ENCODE measurements around the gene CMIP.

The CMIP gene

GRCh38 chr16:81607805-81608522 is 163.4 kb downstream of the CMIP start:
- Histone ChIP-seq H3K27ac (no peak overlapping the region), H3K4me3 (ENCODE audit: low read depth, low read length) (no peak overlapping the region), H3K4me2 (ENCODE audit: low read length) (no peak overlapping the region), H2AFZ (no peak overlapping the region), H3K9me3 (ENCODE audit: control insufficient read depth, low read length) (no peaks in the 10 kb centered on the region), H3K9ac (no peak overlapping the region), H3K36me3 (ENCODE audit: control insufficient read depth, insufficient read depth, low read length) (no peaks in the 10 kb centered on the region), H3K27me3 (ENCODE audit: control insufficient read depth, insufficient read depth, low read length) (no peaks in the 10 kb centered on the region), H3K4me1 (no peaks in the 10 kb centered on the region), H3K79me2 (peaks cover 5% of the 10 kb centered on the region)
- no peak for TF ChIP-seq CTCF (IDR thresholded peaks at IDR 0.05)

GRCh38 chr16:81608523-81609209 is 164.1 kb downstream of the CMIP start:
- Histone ChIP-seq H2AFZ (no peak overlapping the region), H3K27me3 (ENCODE audit: control insufficient read depth, insufficient read depth, low read length) (no peaks in the 10 kb centered on the region), H3K9ac (no peak overlapping the region), H3K4me1 (no peaks in the 10 kb centered on the region), H3K4me3 (ENCODE audit: low read depth, low read length) (no peak overlapping the region), H3K4me2 (ENCODE audit: low read length) (no peak overlapping the region), H3K79me2 (peaks cover 5% of the 10 kb centered on the region), H3K9me3 (ENCODE audit: control insufficient read depth, low read length) (no peaks in the 10 kb centered on the region), H3K27ac (no peak overlapping the region), H3K36me3 (ENCODE audit: control insufficient read depth, insufficient read depth, low read length) (no peaks in the 10 kb centered on the region)
- no peak for TF ChIP-seq CTCF (IDR thresholded peaks at IDR 0.05)

GRCh38 chr16:81609323-81609892 is 164.8 kb downstream of the CMIP start:
- no peak overlapping the region for H3K4me3 ChIP-seq (ENCODE audit: low read depth, low read length)
- no peak for TF ChIP-seq CTCF (IDR thresholded peaks at IDR 0.05)
- no peak overlapping the region for H3K4me2 ChIP-seq (ENCODE audit: low read length)
- no peak overlapping the region for H2AFZ ChIP-seq
- H3K9ac ChIP-seq, result no peak overlapping the region
- H3K4me1 ChIP-seq, result no peaks in the 10 kb centered on the region
- peaks cover 5% of the 10 kb centered on the region for H3K79me2 ChIP-seq
- no peaks in the 10 kb centered on the region for H3K9me3 ChIP-seq (ENCODE audit: control insufficient read depth, low read length)
- H3K36me3 ChIP-seq (ENCODE audit: control insufficient read depth, insufficient read depth, low read length), result no peaks in the 10 kb centered on the region
- H3K27me3 ChIP-seq (ENCODE audit: control insufficient read depth, insufficient read depth, low read length), result no peaks in the 10 kb centered on the region
- H3K27ac ChIP-seq, result no peak overlapping the region

GRCh38 chr16:81610144-81610842 is 165.7 kb downstream of the CMIP start:
- H3K9ac ChIP-seq, result no peak overlapping the region

More at GRCh38 chr16:81610144-81610842, 165.7 kb downstream of the CMIP start:
- Histone ChIP-seq H3K4me2 (ENCODE audit: low read length) (no peak overlapping the region), H3K36me3 (ENCODE audit: control insufficient read depth, insufficient read depth, low read length) (no peaks in the 10 kb centered on the region), H3K4me1 (no peaks in the 10 kb centered on the region), H3K79me2 (peaks cover 5% of the 10 kb centered on the region), H3K27me3 (ENCODE audit: control insufficient read depth, insufficient read depth, low read length) (no peaks in the 10 kb centered on the region), H3K9me3 (ENCODE audit: control insufficient read depth, low read length) (no peaks in the 10 kb centered on the region), H3K4me3 (ENCODE audit: low read depth, low read length) (no peak overlapping the region), H3K27ac (peak overlapping the region; percentile 55), H2AFZ (no peak overlapping the region)
- TF ChIP-seq CTCF (IDR thresholded peaks at IDR 0.05), result no peak

Data from parathyroid adenoma (tissue), 2 donors.